ENCODE data around the gene CYP26B1. TPM values are rescaled to one million over a fixed set of nuclear protein-coding genes. Genes with fewer than 3 reads are reported as not detected.

The CYP26B1 gene
- total and polyA plus RNA-seq, 9 of the 15 experiments (the other 6 are each of a cell fraction or from before 2014, with no cell fraction given), result 0.01 to 0.13 (median 0.04) TPM; not detected in 6

- no peak for TF ChIP-seq BRD4 (IDR thresholded peaks at IDR 0.05)
- no peak for TF ChIP-seq TRIM28 (IDR thresholded peaks at IDR 0.05)
- TF ChIP-seq BACH1 (tag; IDR thresholded peaks at IDR 0.05), result no peak
- TF ChIP-seq ZNF589 (CRISPR knock-in tag; IDR thresholded peaks at IDR 0.05; ENCODE audit: low read depth), result no peak
- TF ChIP-seq TARDBP (IDR thresholded peaks at IDR 0.05), result no peak
- no peak for TF ChIP-seq PHB (CRISPR knock-in tag; IDR thresholded peaks at IDR 0.05)
- no peak for TF ChIP-seq ZNF75A (CRISPR knock-in tag; IDR thresholded peaks at IDR 0.05)
- TF ChIP-seq MYNN (IDR thresholded peaks at IDR 0.05), result no peak
- no peak for TF ChIP-seq MYNN (CRISPR knock-in tag; IDR thresholded peaks at IDR 0.05)
Measured at GRCh38 chr2:72141032-72141645, 6.5 kb downstream of the CYP26B1 start (continued).

- no peak for DNase-seq (ENCODE audit: extremely low read depth in 1 of 4, low spot score in 3 of 4)
- in situ Hi-C loops (cut with MboI), result no loop called here
- POLR2A ChIA-PET, result no interaction called here
- Histone ChIP-seq H3K4me3 (no peak overlapping the region), H3K27ac (ENCODE audit: extremely low read depth, low read depth, low read length) (no peak overlapping the region), H3K27me3 (ENCODE audit: control insufficient read depth in 2 of 2, insufficient read depth in 2 of 2, low read length in 2 of 2) (peaks cover 0 to 25% of the 10 kb centered on the region in 2 experiments; a peak in 2 of 5 replicates), H3K9ac (ENCODE audit: insufficient read depth in 1 of 2, low read depth in 2 of 2, low read length in 2 of 2) (no peak overlapping the region), H3K9me1 (ENCODE audit: control insufficient read depth, insufficient read depth, low read length) (peaks cover 5% of the 10 kb centered on the region), H3K4me1 (replicated peaks in 1 of 2; ENCODE audit: control insufficient read depth in 2 of 2, insufficient read depth in 2 of 2, low read length in 2 of 2) (peaks cover 0 to 26% of the 10 kb centered on the region in 2 experiments; a peak in 2 of 5 replicates), H3K79me2 (ENCODE audit: control insufficient read depth, insufficient read depth, low read length) (no peaks in the 10 kb centered on the region), H4K20me1 (replicated peaks; ENCODE audit: control insufficient read depth, insufficient read depth, low read length) (no peaks in the 10 kb centered on the region), H3K36me3 (ENCODE audit: control insufficient read depth, insufficient read depth, low read length) (no peaks in the 10 kb centered on the region), H2AFZ (ENCODE audit: low read depth, low read length) (no peak overlapping the region), H3K9me3 (replicated peaks; ENCODE audit: control insufficient read depth, insufficient read depth, low read depth, low read length) (no peaks in the 10 kb centered on the region), H3K4me2 (ENCODE audit: insufficient read depth, low read length) (no peak overlapping the region)
- 2% methylated on average over 4 of the region's 4 CpGs for WGBS (ENCODE audit: insufficient coverage, low coverage, missing lambda C conversion rate)
- intact Hi-C loops (cut with micrococcal nuclease), result no loop called here
- CTCF ChIA-PET (ENCODE audit: low intra/inter-chr PET ratio), result no interaction called here
- no peak for FAIRE-seq
- no TSS peak for BruUV-seq (replicated peaks)
- no peak for ATAC-seq
- TF ChIP-seq BCLAF1 (IDR thresholded peaks at IDR 0.05; ENCODE audit: borderline replicate concordance in 1 of 2, control insufficient read depth in 1 of 2, low read depth in 2 of 2, low read length in 1 of 2), result no peak
- no peak for TF ChIP-seq HNRNPK (IDR thresholded peaks at IDR 0.05; ENCODE audit: low read depth, low read length, poor library complexity, severe bottlenecking)
- TF ChIP-seq CXXC5 (CRISPR knock-in tag; IDR thresholded peaks at IDR 0.05), result no peak
- TF ChIP-seq ESRRB (CRISPR knock-in tag; IDR thresholded peaks at IDR 0.05; ENCODE audit: borderline replicate concordance), result no peak
- no peak for TF ChIP-seq TRIM24 (IDR thresholded peaks at IDR 0.05)
- no peak for TF ChIP-seq HDGF (IDR thresholded peaks at IDR 0.05)
- no peak for TF ChIP-seq KLF6 (CRISPR knock-in tag; IDR thresholded peaks at IDR 0.05; ENCODE audit: borderline replicate concordance)
- no peak for TF ChIP-seq IFI16 (CRISPR knock-in tag; IDR thresholded peaks at IDR 0.05)
Measured at GRCh38 chr2:72140621-72140960, 7.1 kb downstream of the CYP26B1 start.
